K562 (cell line): Measurements from ENCODE around the gene ZC3H10.

ENCODE experiments used
- CHCHD3 ChIP-seq: fragments of 250-450 bp; sonication (Bioruptor Pico); IDR thresholded peaks from 2 replicates; pipeline ENCODE4 v2.1.2; 2022; ENCODE audit warnings: mild to moderate bottlenecking
- GATAD2A ChIP-seq: fragments of 450-650 bp; IDR thresholded peaks from 2 replicates; pipeline ENCODE4 v1.6.1; 2017
- MTF1 ChIP-seq: fragments of 250-450 bp; sonication (Bioruptor Pico); IDR thresholded peaks from 2 replicates; pipeline ENCODE4 v1.9.0; 2021; ENCODE audit warnings: moderate library complexity, mild to moderate bottlenecking, inconsistent platforms, borderline replicate concordance
- NR2C1 ChIP-seq, 2 experiments: fragments of 450-650 bp; IDR thresholded peaks; 2 replicates each; pipeline ENCODE4 v1.6.1; 2017; ENCODE audit warnings: mild to moderate bottlenecking in 2 of 2, antibody characterized with exemption in 1 of 2, inconsistent platforms in 1 of 2, missing compliant biosample characterization in 1 of 2, missing genetic modification characterization in 1 of 2
- SIN3A ChIP-seq, 2 experiments: fragments of 150-350 bp in 1 of 2; IDR thresholded peaks; 2 replicates each; pipeline ENCODE4 v1.6.1; 2011 to 2016; ENCODE audit warnings: borderline replicate concordance in 2 of 2, low read depth in 2 of 2, low read length in 2 of 2, mild to moderate bottlenecking in 2 of 2, moderate library complexity in 2 of 2; ENCODE audit not compliant: control insufficient read depth in 1 of 2
- ZFX ChIP-seq: sonication (generic); formaldehyde crosslinking; IDR thresholded peaks from 2 replicates; pipeline ENCODE4 v1.8.0; 2022; ENCODE audit warnings: mild to moderate bottlenecking, missing genetic modification reagents, moderate library complexity

GRCh38 chr12:56150563-56150962 is 32.5 kb downstream of the ZC3H10 start:
- TF ChIP-seq MTF1 (CRISPR knock-in tag) (no peak), ZFX (CRISPR knock-in tag) (no peak), NR2C1 (IDR thresholded peaks at IDR 0.05) (no peak), NR2C1 (tag; IDR thresholded peaks at IDR 0.05) (no peak), SIN3A (IDR thresholded peaks at IDR 0.05; ENCODE audit: borderline replicate concordance in 2 of 2, control insufficient read depth in 1 of 2, low read depth in 2 of 2, low read length in 2 of 2) (no peak), GATAD2A (no peak), CHCHD3 (CRISPR knock-in tag) (no peak)
